Measurements from ENCODE around the gene STAB2.

GRCh38 chr12:103734863-103735262, 147.8 kb downstream of the STAB2 start:
- TF ChIP-seq CTCF (IDR thresholded peaks at IDR 0.05) (no peak), POLR2A (IDR thresholded peaks at IDR 0.05) (no peak)

All from ovary (tissue), 3 donors.